Sigmoid colon (tissue), 7 donors: ENCODE data around the gene GOLGA7B. TPM values are rescaled to one million over a fixed set of nuclear protein-coding genes. Genes with fewer than 3 reads are reported as not detected.

Experiments used
- DNase-seq: peaks from one replicate; pipeline ENCODE4 v3.0.0-alpha.2; 2019
- H3K27ac ChIP-seq, 4 donors: fragments of 200-600 bp; sonication (generic); one replicate each; pipeline ENCODE4 v1.5.1; 2016 to 2019; ENCODE audit warnings: mild to moderate bottlenecking in 1 of 4
- H3K27me3 ChIP-seq, 3 donors: fragments of 200-600 bp; sonication (generic); one replicate each; pipeline ENCODE4 v1.5.1; 2019; ENCODE audit warnings: mild to moderate bottlenecking in 1 of 3
- H3K36me3 ChIP-seq, 4 donors: fragments of 200-600 bp; sonication (generic); one replicate each; pipeline ENCODE4 v1.5.1; 2016 to 2019
- H3K4me1 ChIP-seq, 4 donors: fragments of 200-600 bp; sonication (generic); one replicate each; pipeline ENCODE4 v1.5.1; 2017 to 2019
- H3K4me3 ChIP-seq, 4 donors: fragments of 200-600 bp; sonication (generic); one replicate each; pipeline ENCODE4 v1.5.1; 2017 to 2019; ENCODE audit warnings: mild to moderate bottlenecking in 2 of 4, moderate library complexity in 1 of 4
- H3K9me3 ChIP-seq, 4 donors: fragments of 200-600 bp in 3 of 4; sonication (generic) in 3 of 4; one replicate each; pipeline versions ENCODE4 v1.5.1 to v1.6.1; 2013 to 2019
- CTCF ChIP-seq, 4 experiments: fragments of 450-650 bp in 3 of 4; fragments of 200-600 bp in 1 of 4; IDR thresholded peaks; one replicate each; pipeline ENCODE4 v1.5.1; 2016 to 2019; ENCODE audit warnings: antibody characterized with exemption in 4 of 4, mild to moderate bottlenecking in 3 of 4, moderate library complexity in 2 of 4
- EP300 ChIP-seq, 4 donors: sonication (generic); formaldehyde crosslinking; IDR thresholded peaks; one replicate each; pipeline ENCODE4 v1.6.1; 2017; ENCODE audit warnings: antibody characterized with exemption in 4 of 4
- POLR2A ChIP-seq, 2 donors: fragments of 450-650 bp; IDR thresholded peaks; one replicate each; pipeline ENCODE4 v1.6.1; 2016; ENCODE audit warnings: antibody characterized with exemption in 2 of 2, mild to moderate bottlenecking in 2 of 2, moderate library complexity in 2 of 2
- POLR2AphosphoS5 ChIP-seq, 4 donors: sonication (generic); formaldehyde crosslinking; IDR thresholded peaks; one replicate each; pipeline ENCODE4 v1.6.1; 2017; ENCODE audit warnings: antibody characterized with exemption in 4 of 4
- WGBS, 2 donors: extraction: QIAGEN DNeasy Blood & Tissue Kit; methylation state at CpG; one replicate each; pipeline ENCODE4 v1.1.7; 2013; 5-methylcytosine and 5-hydroxymethylcytosine counted together
- intact Hi-C: fragments of 100-400 bp; cut with DNase I; formaldehyde crosslinking; loops from one replicate; pipeline ENCODE4 v1.15.1; 2023
- polyA plus RNA-seq, 3 donors: library from polyadenylated mRNA; stranded (reverse); fragments of 200-250 nt; gene quantifications; one replicate each; pipeline ENCODE4 v1.2.3, GENCODE V29; 2013
- total RNA-seq, 4 donors: library from RNA; depleted of rRNA; stranded (reverse); fragments of >200 nt; gene quantifications; one replicate each; pipeline ENCODE4 v1.1.0, GENCODE V29; 2016
- donor health status: healthy with polysubstance abuse.
- donor health status: Bipolar disorder and iron deficiency.
- donor health status: healthy.

Gene GOLGA7B
- total and polyA plus RNA-seq, 7 donors = 0.16 to 1.4 (median 0.71) TPM

GRCh38 chr10:97861924-97862323, 12.3 kb downstream of the GOLGA7B start:
- H3K36me3 ChIP-seq = no peaks in the 10 kb centered on the region
- WGBS, 2 donors = 4 to 35% methylated on average over 1 of the region's 1 CpG

GRCh38 chr10:97863808-97864207, 14.2 kb downstream of the GOLGA7B start:
- no peak for DNase-seq
- Histone ChIP-seq H3K9me3 (no peaks in the 10 kb centered on the region), H3K4me1 (peaks cover 0 to 2% (median under 1%) of the 10 kb centered on the region in 4 donors), H3K36me3 (no peaks in the 10 kb centered on the region), H3K4me3 (no peak overlapping the region), H3K27me3 (peaks cover 3 to 56% (median 5%) of the 10 kb centered on the region in 3 donors), H3K27ac (no peak overlapping the region)
- WGBS, 2 donors = 90 to 91% methylated on average over 11 of the region's 11 CpGs
- TF ChIP-seq CTCF (IDR thresholded peaks at IDR 0.05) (no peak), POLR2AphosphoS5 (IDR thresholded peaks at IDR 0.05) (no peak), POLR2A (IDR thresholded peaks at IDR 0.05) (no peak), EP300 (IDR thresholded peaks at IDR 0.05) (no peak)
- intact Hi-C loops = no loop called here

More at GRCh38 chr10:97861924-97862323, 12.3 kb downstream of the GOLGA7B start:
- no peak for DNase-seq
- TF ChIP-seq CTCF (IDR thresholded peaks at IDR 0.05) (no peak), POLR2A (IDR thresholded peaks at IDR 0.05) (no peak), EP300 (IDR thresholded peaks at IDR 0.05) (no peak), POLR2AphosphoS5 (IDR thresholded peaks at IDR 0.05) (no peak)
- Histone ChIP-seq H3K4me3 (no peak overlapping the region), H3K9me3 (no peaks in the 10 kb centered on the region), H3K27ac (no peak overlapping the region), H3K27me3 (peaks cover 3 to 56% (median 5%) of the 10 kb centered on the region in 3 donors), H3K4me1 (no peaks in the 10 kb centered on the region)
- intact Hi-C loops = no loop called here

- TF ChIP-seq EP300 (IDR thresholded peaks at IDR 0.05) = no peak
- no peak for TF ChIP-seq POLR2AphosphoS5 (IDR thresholded peaks at IDR 0.05)
- no peak for TF ChIP-seq POLR2A (IDR thresholded peaks at IDR 0.05)
- no peak for TF ChIP-seq CTCF (IDR thresholded peaks at IDR 0.05)
- no peak for DNase-seq
- Histone ChIP-seq H3K36me3 (no peaks in the 10 kb centered on the region), H3K27ac (no peak overlapping the region), H3K27me3 (peaks cover 3 to 65% (median 5%) of the 10 kb centered on the region in 3 donors), H3K4me3 (no peak overlapping the region), H3K9me3 (no peaks in the 10 kb centered on the region), H3K4me1 (peaks cover 0 to 7% (median 7%) of the 10 kb centered on the region in 4 donors)
- 77 to 87% methylated on average over 18 of the region's 18 CpGs for WGBS, 2 donors
- intact Hi-C loops = no loop called here
Observed at GRCh38 chr10:97865488-97865887, 15.8 kb downstream of the GOLGA7B start.

GRCh38 chr10:97866524-97867219, 17.0 kb downstream of the GOLGA7B start:
- Histone ChIP-seq H3K9me3 (no peaks in the 10 kb centered on the region), H3K4me3 (no peak overlapping the region), H3K27ac (no peak overlapping the region), H3K4me1 (peaks cover 0 to 7% (median 7%) of the 10 kb centered on the region in 4 donors), H3K36me3 (no peaks in the 10 kb centered on the region), H3K27me3 (peaks cover 3 to 57% (median 5%) of the 10 kb centered on the region in 3 donors)
- intact Hi-C loops = no loop called here
- no peak for TF ChIP-seq POLR2AphosphoS5 (IDR thresholded peaks at IDR 0.05)
- DNase-seq = no peak
- WGBS, 2 donors = 92 to 96% methylated on average over 10 of the region's 10 CpGs

- 91 to 92% methylated on average over 10 of the region's 10 CpGs for WGBS, 2 donors
- peak; percentile 21 for DNase-seq
- Histone ChIP-seq H3K4me1 (peaks cover 0 to 7% (median 7%) of the 10 kb centered on the region in 4 donors), H3K9me3 (no peaks in the 10 kb centered on the region), H3K27ac (no peak overlapping the region), H3K27me3 (peaks cover 3 to 53% (median 5%) of the 10 kb centered on the region in 3 donors), H3K4me3 (no peak overlapping the region), H3K36me3 (no peaks in the 10 kb centered on the region)
- intact Hi-C loops = no loop called here
- TF ChIP-seq EP300 (IDR thresholded peaks at IDR 0.05) (no peak), POLR2AphosphoS5 (IDR thresholded peaks at IDR 0.05) (no peak), CTCF (IDR thresholded peaks at IDR 0.05) (no peak), POLR2A (IDR thresholded peaks at IDR 0.05) (no peak)
Observed at GRCh38 chr10:97867220-97867800, 17.7 kb downstream of the GOLGA7B start.
